ENCODE data around the gene ATAD1.
"Not testable (repeated sequence)": the region's sequence is repeated elsewhere in the genome, so short reads cannot be mapped to it uniquely, and the experiment has no call there.

Gene ATAD1

GRCh38 chr10:87753995-87754866 lies 63.8 kb downstream of the ATAD1 start:
- DNase-seq (ENCODE audit: low read depth, low spot score), result no peak

- DNase-seq (ENCODE audit: low read depth, low spot score), result no peak
These were observed 65.5 kb downstream of the ATAD1 start for GRCh38 chr10:87752566-87752965.

GRCh38 chr10:87751274-87751673 lies 66.8 kb downstream of the ATAD1 start:
- DNase-seq (ENCODE audit: low read depth, low spot score), result no peak

GRCh38 chr10:87750817-87751216 lies 67.2 kb downstream of the ATAD1 start:
- no peak for DNase-seq (ENCODE audit: low read depth, low spot score)

- no peak for DNase-seq (ENCODE audit: low read depth, low spot score)
These were observed 67.9 kb downstream of the ATAD1 start for GRCh38 chr10:87750001-87750671.

- not testable (repeated sequence) for DNase-seq (ENCODE audit: low read depth, low spot score)
These were observed 69.8 kb downstream of the ATAD1 start for GRCh38 chr10:87748244-87748643.

- no peak for DNase-seq (ENCODE audit: low read depth, low spot score)
These were observed 71.1 kb downstream of the ATAD1 start for GRCh38 chr10:87746911-87747310.

GRCh38 chr10:87744606-87745005 lies 73.4 kb downstream of the ATAD1 start:
- no peak for DNase-seq (ENCODE audit: low read depth, low spot score)

GRCh38 chr10:87742992-87743610 lies 74.9 kb downstream of the ATAD1 start:
- DNase-seq (ENCODE audit: low read depth, low spot score), result not testable (repeated sequence)

GRCh38 chr10:87740254-87740655 lies 77.8 kb downstream of the ATAD1 start:
- DNase-seq (ENCODE audit: low read depth, low spot score), result no peak

GRCh38 chr10:87739703-87740102 lies 78.3 kb downstream of the ATAD1 start:
- DNase-seq (ENCODE audit: low read depth, low spot score), result no peak

GRCh38 chr10:87738253-87738652 lies 79.8 kb downstream of the ATAD1 start:
- not testable (repeated sequence) for DNase-seq (ENCODE audit: low read depth, low spot score)

GRCh38 chr10:87734987-87735827 lies 82.8 kb downstream of the ATAD1 start:
- DNase-seq (ENCODE audit: low read depth, low spot score), result peak; percentile 73

GRCh38 chr10:87733081-87733480 lies 84.9 kb downstream of the ATAD1 start:
- DNase-seq (ENCODE audit: low read depth, low spot score), result no peak

- DNase-seq (ENCODE audit: low read depth, low spot score), result no peak
These were observed 88.1 kb downstream of the ATAD1 start for GRCh38 chr10:87729940-87730339.

- no peak for DNase-seq (ENCODE audit: low read depth, low spot score)
These were observed 93.2 kb downstream of the ATAD1 start for GRCh38 chr10:87724789-87725188.

- no peak for DNase-seq (ENCODE audit: low read depth, low spot score)
These were observed 94.5 kb downstream of the ATAD1 start for GRCh38 chr10:87723500-87723899.

GRCh38 chr10:87722716-87723115 lies 95.3 kb downstream of the ATAD1 start:
- DNase-seq (ENCODE audit: low read depth, low spot score), result no peak

GRCh38 chr10:87721781-87722180 lies 96.2 kb downstream of the ATAD1 start:
- DNase-seq (ENCODE audit: low read depth, low spot score), result no peak

GRCh38 chr10:87720665-87721064 lies 97.4 kb downstream of the ATAD1 start:
- no peak for DNase-seq (ENCODE audit: low read depth, low spot score)

GRCh38 chr10:87716348-87716670 lies 101.7 kb downstream of the ATAD1 start:
- no peak for DNase-seq (ENCODE audit: low read depth, low spot score)

Data from smooth muscle cell of the brain vasculature (primary cell).